Hematopoietic multipotent progenitor cell treated with erythropoietin and hydrocortisone succinate and interleukin-3 and kit ligand, for 15 days (in vitro differentiated cells): ENCODE results near the gene KLHL7.
A peak's percentile ranks its signal among the peaks of the same experiment; 100 is the strongest.

Source experiments
- DNase-seq: peaks from one replicate; pipeline ENCODE4 v3.0.0-alpha.2; 2015; ENCODE audit warnings: low spot score

Gene KLHL7, protein sequence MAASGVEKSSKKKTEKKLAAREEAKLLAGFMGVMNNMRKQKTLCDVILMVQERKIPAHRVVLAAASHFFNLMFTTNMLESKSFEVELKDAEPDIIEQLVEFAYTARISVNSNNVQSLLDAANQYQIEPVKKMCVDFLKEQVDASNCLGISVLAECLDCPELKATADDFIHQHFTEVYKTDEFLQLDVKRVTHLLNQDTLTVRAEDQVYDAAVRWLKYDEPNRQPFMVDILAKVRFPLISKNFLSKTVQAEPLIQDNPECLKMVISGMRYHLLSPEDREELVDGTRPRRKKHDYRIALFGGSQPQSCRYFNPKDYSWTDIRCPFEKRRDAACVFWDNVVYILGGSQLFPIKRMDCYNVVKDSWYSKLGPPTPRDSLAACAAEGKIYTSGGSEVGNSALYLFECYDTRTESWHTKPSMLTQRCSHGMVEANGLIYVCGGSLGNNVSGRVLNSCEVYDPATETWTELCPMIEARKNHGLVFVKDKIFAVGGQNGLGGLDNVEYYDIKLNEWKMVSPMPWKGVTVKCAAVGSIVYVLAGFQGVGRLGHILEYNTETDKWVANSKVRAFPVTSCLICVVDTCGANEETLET

DNA sequence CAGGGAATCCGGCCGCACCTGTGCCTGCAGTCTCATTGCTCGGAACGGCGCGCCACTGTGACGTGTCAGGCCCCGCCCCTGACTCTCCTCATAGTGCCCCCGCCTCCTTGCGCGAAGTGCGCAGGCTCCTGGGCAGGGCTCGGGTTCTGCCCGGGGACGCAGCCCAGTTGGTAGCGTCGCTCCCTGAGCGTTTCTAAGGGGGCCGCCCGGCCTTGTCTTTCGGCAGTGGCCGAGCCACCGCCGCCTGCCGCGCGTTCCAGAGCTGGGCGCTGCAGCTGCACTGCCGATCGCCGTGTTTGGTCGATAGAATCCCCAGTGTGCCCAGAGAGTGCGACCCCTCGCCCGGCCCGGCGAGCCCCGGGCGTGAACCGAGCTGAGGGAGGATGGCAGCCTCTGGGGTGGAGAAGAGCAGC, at the start of gene KLHL7:
Gene KLHL7, plus strand, starts transcription at position 142 of the 413 bp plus-strand sequence. Its CDS starts 242 bp downstream, at position 384.
- peak; percentile 96 for DNase-seq

DNA sequence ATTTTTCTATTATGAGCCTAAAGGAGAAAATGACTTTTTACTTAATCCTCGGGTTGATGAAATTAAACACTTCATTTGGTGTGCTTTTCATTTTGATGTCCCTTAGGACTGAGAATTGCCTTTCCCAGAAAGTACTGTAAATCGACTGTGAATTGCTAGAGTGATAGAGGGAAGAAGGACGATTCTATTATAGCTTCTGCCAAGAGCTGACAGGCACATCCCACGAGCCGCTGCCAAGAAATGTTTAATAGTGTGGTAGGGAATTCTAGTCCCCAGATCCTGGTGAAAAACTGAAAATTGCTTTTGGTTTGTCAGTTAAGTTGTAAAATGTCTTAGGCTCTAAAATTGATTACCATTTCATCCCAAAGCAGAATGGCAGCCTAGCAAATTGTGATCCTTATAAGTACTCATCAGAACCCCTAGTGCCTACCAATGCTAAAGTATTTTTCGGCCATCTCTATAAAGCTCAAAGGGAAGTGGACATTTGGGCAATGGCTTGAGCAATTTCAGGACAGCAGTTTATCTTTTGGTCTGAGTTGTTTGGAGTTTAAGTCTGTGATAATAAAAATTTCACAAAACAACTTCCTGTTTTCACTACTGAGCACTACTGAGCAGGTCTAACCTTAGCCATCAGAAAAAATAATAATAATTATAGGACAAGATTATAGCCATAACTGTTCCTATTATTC, 47.0 kb upstream of the KLHL7 start:
- DNase-seq = no peak

DNA sequence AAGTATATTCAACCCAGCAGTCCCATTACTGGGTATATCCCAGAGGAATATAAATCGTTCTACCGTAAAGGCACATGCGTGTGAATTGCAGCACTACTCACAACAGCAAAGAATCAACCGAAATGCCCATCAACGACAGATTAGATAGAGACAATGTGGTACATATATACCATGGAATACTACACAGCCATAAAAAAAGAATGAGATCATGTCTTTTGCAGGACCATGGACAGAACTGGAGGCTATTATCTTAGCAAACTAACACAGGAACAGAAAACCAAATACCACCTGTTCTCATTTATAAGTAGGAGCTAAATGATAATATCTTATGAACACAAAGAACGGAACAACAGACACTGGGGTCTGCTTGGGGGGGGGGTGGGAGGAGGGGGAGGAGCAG, 44.3 kb upstream of the KLHL7 start:
- no peak for DNase-seq

DNA sequence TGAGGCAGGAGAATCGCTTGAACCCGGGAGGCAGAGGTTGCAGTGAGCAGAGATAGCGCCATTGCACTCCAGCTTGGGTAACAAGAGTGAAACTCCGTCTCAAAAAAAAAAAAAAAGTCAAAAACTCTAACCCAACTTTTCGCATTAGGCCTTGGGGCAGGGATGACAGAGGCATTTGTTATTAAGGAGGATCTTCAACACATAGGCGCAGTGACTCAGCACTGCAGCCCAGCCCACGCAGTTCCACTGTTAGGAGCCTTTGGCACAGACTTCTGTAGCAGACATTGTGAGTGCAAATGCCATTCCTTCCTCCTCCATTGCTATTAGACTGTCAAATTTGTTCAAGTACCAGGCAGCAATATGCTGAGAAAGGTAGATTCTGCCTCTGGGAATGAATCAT, 43.1 kb upstream of the KLHL7 start:
- no peak for DNase-seq

DNA sequence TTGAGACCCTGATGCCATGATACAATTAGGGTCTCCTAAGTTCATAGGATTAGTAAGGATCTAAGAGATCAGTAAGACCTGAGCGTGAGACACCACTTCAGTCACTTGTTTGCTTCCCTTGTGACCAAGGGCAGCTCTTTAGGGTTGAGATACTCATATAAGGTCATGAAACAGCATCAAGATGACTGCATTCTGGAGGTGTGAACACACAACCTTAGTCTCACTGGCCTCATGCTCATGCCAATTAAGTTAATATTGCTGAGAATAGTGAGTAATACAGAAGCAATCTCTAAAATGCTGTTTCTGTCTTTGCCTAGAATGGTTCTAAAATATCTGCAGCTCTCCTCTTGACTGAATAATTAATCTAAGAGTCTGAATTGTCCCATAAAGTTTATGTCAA, 39.6 kb upstream of the KLHL7 start:
- DNase-seq = no peak

DNA sequence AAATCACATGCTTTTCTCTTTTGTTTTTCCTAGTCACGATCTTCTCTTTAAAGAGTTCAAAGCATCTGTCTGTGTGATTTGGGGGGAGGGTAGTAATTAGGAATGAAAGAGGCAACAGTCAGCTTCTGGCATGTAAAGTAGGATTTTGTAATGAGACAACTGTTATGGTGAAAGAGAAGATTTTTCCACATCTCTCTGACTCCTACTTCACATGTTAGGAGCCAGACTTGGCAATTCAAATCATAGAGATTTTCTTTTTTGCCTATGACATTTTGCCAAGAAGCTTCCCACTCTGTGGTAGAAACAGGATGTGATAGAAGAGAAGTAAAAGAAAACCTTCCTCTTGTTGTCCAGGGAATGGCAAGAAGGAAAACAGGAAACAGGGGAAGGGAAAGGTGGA, 38.3 kb upstream of the KLHL7 start:
- DNase-seq = no peak

DNA sequence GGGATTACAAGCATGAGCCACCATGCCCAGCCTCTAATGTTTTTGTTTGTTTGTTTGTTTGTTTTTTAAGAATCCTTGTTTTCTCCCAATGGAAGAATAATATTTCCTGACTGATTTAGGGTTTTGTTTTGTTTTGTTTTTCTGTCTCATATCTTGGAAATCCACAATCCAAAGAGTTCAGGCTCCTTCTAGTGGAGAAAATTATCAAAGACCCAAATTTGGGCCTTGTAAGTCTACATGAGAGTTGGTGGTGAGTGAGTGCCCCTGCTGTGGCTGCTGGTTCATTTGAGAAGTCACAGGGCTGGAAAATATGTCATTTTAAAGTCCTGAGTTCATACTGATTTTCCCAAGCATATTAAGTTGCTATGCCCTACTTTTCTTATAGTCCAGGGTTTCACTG, 33.5 kb upstream of the KLHL7 start:
- no peak for DNase-seq

DNA sequence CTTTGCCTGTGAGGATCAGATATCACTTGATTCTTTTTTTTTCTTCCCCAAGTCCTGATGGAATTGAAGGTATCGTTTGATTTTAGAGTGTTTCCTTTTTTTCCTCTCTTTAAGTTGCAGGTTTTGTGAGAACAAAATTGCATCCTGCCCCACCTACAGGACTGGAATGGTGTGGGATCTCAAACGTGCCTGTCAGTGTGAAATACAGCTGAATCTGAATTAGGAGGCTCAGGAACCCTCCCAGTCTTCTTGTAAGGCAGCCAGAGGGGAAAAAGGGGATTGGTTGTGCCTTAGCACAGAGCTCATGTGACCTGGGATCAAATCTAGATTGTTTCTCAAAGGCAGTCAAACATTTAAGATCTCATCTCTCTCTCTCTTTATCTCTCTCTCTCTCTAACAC, 32.7 kb upstream of the KLHL7 start:
- DNase-seq = no peak

DNA sequence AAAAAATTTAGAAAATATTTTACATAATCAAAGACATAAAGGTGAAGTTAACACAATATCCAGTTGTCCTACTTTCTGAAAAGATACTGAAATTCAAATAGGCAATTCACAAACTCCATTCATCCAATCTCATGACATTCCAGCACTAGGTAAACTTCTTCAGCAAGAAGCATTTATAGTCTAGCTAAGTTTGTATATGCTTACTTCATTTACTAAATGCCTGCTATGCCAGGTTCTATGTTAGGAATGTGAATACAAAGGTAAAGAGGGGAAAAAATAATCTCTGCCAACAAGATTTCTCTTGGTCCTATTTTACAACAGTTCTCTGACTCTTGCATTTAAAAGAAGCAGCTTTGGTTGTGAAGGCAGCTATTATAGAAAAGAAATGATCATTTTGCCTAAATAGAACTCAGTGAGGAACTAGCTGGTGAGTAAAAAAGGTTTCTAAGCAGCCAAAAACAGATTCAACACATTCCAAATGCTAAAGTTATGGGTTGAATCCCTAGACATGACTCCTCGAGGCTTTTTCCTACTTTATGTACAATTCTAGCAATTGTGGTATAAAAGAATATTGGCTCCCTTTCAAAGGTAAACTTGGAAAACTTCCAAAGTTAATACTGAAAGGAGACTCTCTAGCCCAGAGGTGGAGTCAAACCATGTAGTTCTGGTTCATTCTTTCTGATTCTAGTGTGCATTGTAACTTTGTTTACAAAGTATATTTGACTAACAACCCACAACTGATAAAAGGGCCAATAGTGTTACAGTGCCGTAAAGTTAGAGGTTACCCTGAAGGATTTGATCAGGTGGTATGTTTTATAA, 30.9 kb upstream of the KLHL7 start:
- DNase-seq = no peak

DNA sequence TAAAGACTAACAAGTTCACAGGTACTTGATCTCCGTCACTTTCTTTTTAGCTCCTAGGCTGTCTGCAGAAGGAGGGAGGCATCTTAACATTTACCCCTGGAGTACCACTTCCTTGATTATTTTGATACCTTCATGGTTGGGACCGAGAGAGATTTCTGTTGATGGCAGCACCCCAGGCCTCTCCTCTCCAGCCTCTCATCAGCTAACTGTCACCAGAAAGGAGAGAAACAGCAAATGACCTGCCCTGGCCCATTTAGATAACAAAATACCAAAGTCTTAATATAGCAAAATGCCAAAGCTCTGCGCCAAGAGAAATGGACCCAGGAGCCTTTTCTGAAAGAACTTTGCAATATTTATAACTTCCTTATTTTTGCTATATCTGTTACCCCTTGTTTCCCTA, 30.0 kb upstream of the KLHL7 start:
- DNase-seq = no peak

DNA sequence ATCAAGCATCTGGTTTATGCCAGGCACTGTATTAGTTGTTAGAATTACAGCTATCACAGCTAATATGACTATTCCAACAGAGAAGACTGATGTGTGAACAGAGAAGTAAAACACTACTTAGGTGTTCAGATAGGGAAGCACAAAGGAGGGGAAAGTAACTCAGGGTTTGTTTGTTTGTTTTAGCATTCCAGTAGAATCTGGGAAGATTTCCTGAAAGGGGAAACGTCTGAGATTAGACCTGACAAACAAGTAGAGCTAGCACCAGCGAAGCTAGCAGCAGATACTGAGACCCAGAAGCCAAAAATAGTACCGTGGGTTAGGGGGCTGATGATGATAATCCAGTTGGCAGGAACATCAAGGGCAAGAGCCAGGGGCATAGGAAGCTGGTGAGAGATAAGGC, 28.8 kb upstream of the KLHL7 start:
- DNase-seq = no peak

DNA sequence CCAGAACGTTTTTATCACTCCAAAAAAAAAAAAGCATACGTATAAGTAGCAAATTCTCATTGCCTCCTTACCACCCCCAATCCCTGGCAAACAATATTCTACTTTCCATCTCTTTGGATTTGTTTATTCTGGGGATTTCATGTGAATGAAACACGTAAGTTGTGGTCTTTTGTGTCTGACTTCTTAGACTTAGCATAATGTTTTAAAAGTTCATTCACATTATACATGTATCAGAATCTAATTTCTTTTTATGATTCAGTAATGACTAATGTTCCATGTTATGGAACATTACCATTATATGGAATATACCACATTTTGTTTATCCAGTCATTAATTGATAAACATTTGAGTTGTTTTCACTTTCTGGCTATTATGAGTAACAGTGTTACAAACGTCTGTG, 12.5 kb upstream of the KLHL7 start:
- DNase-seq = no peak

DNA sequence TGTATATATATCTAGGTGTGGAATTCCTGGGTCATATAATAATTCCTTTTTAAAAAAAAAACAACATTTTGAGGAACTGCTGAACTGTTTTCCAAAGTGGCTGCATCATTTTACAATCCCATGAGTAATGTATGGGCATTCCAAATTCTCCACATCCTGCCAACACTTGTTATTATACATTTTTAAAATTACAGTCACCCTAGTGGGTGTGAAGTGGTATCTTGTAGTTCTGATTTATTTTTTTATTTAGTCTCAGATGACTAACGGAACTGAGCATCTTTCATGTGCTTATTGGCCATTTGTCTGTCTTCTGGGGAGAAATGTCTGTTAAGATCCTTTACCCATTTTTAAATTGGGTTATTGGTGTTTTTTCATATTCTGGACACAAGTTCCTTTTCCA, 12.0 kb upstream of the KLHL7 start:
- DNase-seq = no peak

DNA sequence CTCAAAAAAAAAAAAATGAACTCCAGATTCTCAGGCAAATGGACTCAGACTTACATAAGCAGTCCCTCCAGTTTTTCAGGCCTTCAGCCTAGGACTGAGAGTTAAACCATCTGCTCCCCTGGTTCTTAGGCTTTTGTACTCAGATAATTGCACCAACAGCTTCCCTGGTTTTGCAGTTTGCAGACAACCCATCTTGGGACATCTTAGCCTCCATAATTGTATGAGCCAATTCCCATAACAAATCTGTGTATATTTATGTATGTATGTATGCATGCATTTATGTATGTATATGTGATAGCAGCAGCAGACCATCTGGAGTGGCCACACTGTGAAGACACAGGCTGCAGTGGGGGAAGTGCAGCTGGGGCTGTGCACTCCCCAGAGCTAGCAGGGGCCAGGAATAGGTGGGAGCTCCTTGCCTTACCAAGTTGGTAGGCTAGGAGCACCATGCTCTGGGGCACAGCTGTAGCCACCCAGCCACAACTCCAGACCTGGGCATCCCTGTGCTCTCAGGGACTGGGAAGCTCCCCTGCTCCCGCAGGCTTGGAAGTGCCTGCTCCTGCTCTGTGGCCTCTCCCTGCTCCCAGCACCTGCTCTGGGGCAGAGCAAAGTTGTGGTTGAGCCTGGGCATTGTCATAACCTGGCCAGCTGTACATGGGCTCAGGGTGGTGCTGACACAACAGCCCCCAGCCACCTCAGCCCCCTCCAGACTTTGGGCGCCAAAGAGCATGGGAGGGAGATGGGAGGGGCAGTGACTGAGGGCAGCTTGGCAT, 8.9 kb upstream of the KLHL7 start:
- DNase-seq = no peak

DNA sequence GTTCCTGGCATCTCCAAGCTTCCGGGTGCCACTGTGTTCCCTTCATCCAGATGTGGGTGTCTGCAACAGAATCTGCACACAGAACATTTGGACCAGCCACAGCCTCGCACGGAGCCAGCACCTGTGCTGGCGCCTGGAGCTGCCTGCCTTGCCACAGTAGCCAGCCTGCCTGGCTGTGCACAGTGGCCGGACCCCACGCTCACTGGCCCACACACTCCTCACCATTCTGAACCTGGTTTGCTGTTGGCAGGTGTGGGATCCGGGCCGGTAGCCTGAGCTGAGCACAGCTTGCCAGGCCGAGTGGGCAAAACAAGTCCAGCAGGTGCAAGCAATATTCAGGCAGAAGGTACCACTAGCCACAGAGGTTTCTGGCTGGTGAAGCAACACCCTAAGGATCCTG, 7.6 kb upstream of the KLHL7 start:
- DNase-seq = no peak

DNA sequence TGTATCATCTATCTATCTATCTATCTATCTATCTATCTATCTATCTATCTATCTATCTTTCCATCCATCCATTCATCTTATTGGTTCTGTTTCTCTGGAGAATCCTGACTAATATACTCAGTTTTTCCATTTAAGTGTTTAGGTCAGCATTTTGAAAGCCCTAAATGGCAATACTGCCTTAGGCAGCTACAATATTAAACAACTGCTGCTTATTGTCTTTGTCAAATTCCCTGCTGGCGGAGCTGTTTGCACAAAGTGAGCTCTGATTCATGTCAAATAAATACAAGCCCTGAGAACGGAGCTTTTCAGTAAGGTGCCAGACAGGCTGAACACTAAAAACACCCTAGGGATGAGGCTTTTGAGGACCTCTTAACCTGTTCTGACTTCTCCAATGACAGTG, 7.1 kb upstream of the KLHL7 start:
- no peak for DNase-seq

DNA sequence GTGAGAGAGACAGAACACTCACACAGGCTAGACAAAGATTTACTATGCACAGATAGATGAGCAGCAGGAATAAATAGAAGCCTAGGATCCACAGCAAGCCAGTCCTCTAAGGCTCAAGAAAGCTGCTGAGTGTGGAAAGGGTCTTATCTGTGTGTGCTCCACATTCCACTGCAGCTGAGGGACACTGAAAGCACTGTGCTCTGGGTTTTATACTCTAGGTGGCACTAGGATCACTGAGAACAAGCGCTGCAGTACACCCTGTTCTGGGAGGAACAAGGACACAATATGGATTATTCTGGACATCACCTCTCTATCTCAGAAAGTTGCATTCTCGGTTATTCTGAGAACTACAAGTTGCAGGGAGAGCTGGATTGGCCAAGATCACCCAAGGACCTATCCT, 4.9 kb upstream of the KLHL7 start:
- DNase-seq = no peak

DNA sequence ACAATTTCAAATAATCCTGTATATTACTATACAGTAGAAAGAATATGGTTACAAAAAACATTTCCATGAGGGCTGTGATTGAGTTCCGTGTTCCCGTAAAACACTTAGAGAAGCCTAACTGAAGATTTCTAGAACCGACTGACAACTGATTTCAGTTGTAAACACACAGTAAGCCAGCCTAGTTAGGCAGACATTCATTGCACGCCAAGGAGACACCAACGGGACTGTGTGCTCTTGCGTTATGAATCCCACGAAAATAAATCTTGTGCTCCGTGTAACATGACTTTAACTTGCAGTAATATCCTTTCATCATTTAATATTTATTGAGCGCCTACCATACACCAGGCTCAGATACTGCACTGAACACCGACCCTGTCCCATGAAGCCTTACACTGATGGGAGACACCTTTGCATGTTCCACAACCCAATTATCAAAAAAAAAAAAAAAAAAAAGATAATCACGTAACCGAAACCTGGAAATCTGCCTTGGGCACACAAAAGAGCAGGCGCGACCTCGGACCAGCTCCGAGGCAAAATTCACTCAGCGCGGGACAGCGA, 420 bp upstream of the KLHL7 start:
- no peak for DNase-seq

DNA sequence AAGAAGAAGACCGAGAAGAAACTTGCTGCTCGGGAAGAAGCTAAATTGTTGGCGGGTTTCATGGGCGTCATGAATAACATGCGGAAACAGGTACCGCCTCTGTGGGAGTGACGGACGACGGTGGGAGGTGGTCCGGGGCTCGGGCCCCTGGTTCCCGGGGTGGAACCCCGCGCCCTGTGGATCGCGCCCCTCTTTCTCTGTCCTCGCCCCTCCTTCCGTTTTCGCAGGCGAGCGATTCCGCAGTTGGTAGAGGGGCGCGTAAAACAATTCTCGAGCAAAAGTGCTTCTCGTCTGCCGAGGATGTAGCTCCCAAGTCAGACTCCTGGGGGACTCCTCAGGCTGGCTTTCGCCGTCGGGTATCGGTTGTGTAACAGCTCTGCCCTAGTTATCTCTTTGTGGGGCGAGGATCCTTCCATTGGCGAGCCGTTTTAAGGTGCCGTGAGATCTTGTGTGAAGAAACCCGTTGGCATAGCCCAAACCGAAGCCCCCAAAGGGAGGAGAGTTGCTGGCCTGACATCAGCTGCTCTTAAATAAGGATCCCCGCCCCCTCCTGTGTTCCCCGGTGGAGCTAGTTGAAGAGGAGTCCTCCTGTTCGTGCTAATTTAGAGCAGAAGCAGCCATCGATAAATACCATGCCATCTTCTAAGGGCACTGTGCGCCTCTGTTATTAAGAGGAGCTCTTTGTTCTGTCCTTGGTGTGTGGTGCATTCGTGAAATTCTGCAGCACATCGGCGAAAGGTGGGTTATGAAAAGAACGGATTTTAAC, 655 bp downstream of the KLHL7 start:
- DNase-seq = peak; percentile 66

DNA sequence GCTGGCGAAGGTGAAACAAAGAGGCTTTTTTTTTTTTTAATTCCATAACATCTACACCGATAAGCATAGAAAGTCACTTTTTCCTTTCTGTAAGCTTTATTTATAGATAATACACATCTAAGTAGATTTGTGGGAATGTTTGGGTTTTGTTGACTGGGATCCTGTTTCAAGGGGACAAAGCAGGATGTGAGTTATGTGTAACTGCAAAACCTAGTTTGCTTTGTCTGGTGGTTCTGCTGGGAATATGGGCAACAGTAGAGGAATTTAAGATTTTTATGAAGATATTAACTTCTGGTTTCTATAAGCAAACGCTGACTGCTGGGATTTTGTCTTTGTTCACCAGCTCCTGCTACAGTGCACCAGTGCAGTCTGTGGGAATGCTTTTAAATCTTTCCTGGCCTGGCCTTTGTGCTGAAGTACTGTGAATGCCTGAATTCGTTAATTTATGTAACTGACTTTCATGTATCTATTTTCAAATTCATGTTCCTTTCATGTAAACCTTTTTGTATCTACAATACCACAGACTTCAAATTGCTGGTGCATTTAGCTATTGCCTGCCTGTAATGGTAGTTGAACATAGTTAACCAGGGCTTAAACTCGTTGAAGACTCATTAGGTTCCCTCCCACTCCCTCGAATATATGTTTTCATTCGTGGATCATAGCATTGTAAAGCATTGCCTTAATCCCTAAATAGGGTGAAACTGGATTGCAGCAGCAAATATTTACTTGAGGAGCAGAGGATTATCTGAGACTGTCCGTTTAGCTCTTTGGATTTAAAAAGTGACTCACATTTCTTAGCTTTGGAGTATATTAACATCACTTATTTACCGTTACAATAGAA, 1.5 kb downstream of the KLHL7 start:
- DNase-seq = no peak
